ENCODE data around the gene DAZAP2. TPM values are rescaled to one million over a fixed set of nuclear protein-coding genes. Genes with fewer than 3 reads are reported as not detected.

DAZAP2 gene, protein sequence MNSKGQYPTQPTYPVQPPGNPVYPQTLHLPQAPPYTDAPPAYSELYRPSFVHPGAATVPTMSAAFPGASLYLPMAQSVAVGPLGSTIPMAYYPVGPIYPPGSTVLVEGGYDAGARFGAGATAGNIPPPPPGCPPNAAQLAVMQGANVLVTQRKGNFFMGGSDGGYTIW
- 157 and 166 TPM in 2 replicates for total RNA-seq

GRCh38 chr12:51238510-51239334 is at the start of gene DAZAP2:
TSS of gene DAZAP2 (plus strand) at chr12:51238826. CDS start at chr12:51238908, 82 bp downstream.

GRCh38 chr12:51217968-51218606 is 20.5 kb upstream of the DAZAP2 start, which contains the start of gene POU6F1:
TSS of gene POU6F1 (minus strand) at chr12:51218062. CDS start at chr12:51206836, 11,226 bp downstream.

DNA sequence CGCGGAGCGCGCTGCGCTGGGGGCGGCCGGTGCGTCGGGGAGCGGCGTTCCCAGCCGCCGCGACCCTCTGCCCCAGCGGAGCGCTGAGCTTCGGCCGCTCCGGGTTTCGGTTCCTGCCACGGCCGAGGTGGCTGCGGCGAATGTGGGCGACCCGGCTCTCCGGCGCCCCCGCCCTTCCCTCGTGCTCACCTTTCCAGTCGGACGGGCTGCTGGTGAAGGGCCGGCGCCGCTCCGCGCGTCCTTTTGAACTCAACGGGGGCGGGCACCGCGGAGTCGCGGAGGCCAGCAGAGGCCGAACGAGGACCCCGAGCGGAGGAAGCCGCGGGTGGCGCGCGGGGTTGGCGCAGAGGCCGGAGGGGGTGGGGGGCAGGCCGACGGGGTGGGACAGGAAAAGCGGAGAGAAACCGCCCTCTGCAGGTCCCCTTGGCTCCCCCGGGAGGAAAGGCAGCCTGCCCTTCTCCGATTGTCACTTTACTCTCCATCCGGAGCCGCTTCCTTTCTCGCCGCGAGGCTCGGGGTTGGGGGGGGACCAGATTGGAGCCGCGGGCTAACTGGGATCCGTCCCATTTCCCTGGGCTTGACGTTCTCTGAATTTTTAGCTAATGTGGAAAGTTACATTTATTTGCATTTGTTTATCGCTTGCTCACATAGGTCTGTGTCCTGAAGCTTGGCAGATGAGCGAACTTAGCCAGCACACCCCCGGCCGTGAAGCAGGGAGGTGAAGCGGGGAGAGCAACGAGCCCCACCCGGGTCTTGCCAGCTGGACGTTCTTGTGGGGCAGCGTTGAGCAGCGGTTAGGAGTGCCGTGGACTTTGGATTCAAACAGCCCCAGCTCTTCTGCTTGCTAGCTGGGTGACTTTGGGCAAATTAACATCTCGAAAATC is 31.7 kb downstream of the DAZAP2 start, which contains the start of gene SMAGP:
SMAGP (minus strand) TSS at position 349 of the 884 bp plus-strand sequence. CDS start 1,137 bp downstream, outside the sequence.

Other genes starting within 250 kb of the DAZAP2 start
- gene SLC11A2, start 212.4 kb upstream of the DAZAP2 start, total RNA-seq = 21.9 and 25.5 TPM in 2 replicates
- gene LETMD1, start 190.5 kb upstream of the DAZAP2 start, total RNA-seq = 33.3 and 46.8 TPM in 2 replicates
- gene CSRNP2, start 155.2 kb upstream of the DAZAP2 start, total RNA-seq = 14.9 and 19.0 TPM in 2 replicates
- 8.7 and 8.9 TPM in 2 replicates for gene TFCP2, start 65.7 kb upstream of the DAZAP2 start, total RNA-seq
- 0.57 and 1.2 TPM in 2 replicates for gene POU6F1, start 20.8 kb upstream of the DAZAP2 start, total RNA-seq
- gene SMAGP, start 31.6 kb downstream of the DAZAP2 start, total RNA-seq = 21.9 and 23.0 TPM in 2 replicates
- gene BIN2, start 85.3 kb downstream of the DAZAP2 start, total RNA-seq = not detected in 2 replicates
- gene CELA1, start 107.9 kb downstream of the DAZAP2 start, total RNA-seq = not detected in 2 replicates
- gene GALNT6, start 152.6 kb downstream of the DAZAP2 start, total RNA-seq = 47.2 and 72.2 TPM in 2 replicates
- gene SLC4A8, start 186.0 kb downstream of the DAZAP2 start, total RNA-seq = 0.30 and 0.70 TPM in 2 replicates

Data from hair follicular keratinocyte (primary cell).